ENCODE data around the gene LPCAT2. TPM values are rescaled to one million over a fixed set of nuclear protein-coding genes. Genes with fewer than 3 reads are reported as not detected.
A peak's percentile ranks its signal among the peaks of the same experiment; 100 is the strongest.

Gene LPCAT2
- polyA plus RNA-seq, 3 donors: 28.5 to 49.7 (median 47.1) TPM

DNA sequence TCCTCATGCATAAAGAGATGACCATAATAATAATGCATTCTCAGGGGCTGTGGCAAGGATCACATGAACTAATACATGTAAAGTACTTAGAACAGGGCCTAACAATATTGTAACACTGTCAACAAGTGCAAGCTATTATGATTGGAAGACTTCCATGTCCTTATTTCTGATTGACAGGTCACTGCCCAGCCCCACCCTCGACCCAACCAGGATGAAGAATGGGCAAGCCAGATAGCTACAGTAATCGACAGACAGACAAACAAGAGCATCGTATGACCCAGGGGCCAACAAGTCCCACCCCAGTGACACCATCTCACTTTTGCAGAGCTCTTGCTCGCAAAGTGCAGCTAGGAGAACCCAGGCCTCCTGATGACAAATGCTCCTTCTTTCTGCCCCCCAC lies 44.5 kb upstream of the LPCAT2 start:
- Mint-ChIP-seq H3K4me3 (no peak overlapping the region), H3K36me3 (no peaks in the 10 kb centered on the region), H3K27me3 (ENCODE audit: low read depth in 3 of 3) (peaks cover 0 to 4% (median 2%) of the 10 kb centered on the region in 3 donors), H3K4me1 (peaks cover 11% of the 10 kb centered on the region), H3K27ac (no peak overlapping the region), H3K9me3 (no peaks in the 10 kb centered on the region)
- WGBS (ENCODE audit: insufficient coverage): 64% methylated on average over 4 of the region's 4 CpGs
- H3K9ac ChIP-seq (ENCODE audit: insufficient read depth, low read length, poor library complexity, severe bottlenecking): no peak overlapping the region
- no peak overlapping the region for H2AFZ ChIP-seq (ENCODE audit: insufficient read depth, low read depth, low read length, poor library complexity, severe bottlenecking)
- intact Hi-C loops (cut with micrococcal nuclease): loop anchor here (2.0 to 10.0 kb wide), 2 partner anchors 80 to 238 kb away; no protein-coding TSS in a partner anchor
- H3K79me2 ChIP-seq (ENCODE audit: insufficient read depth, low read length): no peaks in the 10 kb centered on the region
- peaks cover 0 to 3% of the 10 kb centered on the region in 2 donors for H3K4me1 ChIP-seq (ENCODE audit: control insufficient read depth in 1 of 2, insufficient read depth in 2 of 2, low read length in 2 of 2)
- H3K27me3 ChIP-seq (ENCODE audit: control insufficient read depth in 2 of 2, insufficient read depth in 2 of 2, low read length in 2 of 2): no peaks in the 10 kb centered on the region
- no peak overlapping the region for H3K27ac ChIP-seq (ENCODE audit: low read depth in 1 of 2, low read length in 2 of 2)
- H4K20me1 ChIP-seq (ENCODE audit: insufficient read depth, low read length): no peaks in the 10 kb centered on the region
- H3K36me3 ChIP-seq (replicated peaks in 1 of 2; ENCODE audit: control insufficient read depth in 1 of 2, insufficient read depth in 2 of 2, low read length in 2 of 2): no peaks in the 10 kb centered on the region
- H3K9me3 ChIP-seq (replicated peaks in 1 of 2; ENCODE audit: control insufficient read depth in 1 of 2, insufficient read depth in 1 of 2, low read length in 2 of 2): no peaks in the 10 kb centered on the region
- TF ChIP-seq, protein P1, sequence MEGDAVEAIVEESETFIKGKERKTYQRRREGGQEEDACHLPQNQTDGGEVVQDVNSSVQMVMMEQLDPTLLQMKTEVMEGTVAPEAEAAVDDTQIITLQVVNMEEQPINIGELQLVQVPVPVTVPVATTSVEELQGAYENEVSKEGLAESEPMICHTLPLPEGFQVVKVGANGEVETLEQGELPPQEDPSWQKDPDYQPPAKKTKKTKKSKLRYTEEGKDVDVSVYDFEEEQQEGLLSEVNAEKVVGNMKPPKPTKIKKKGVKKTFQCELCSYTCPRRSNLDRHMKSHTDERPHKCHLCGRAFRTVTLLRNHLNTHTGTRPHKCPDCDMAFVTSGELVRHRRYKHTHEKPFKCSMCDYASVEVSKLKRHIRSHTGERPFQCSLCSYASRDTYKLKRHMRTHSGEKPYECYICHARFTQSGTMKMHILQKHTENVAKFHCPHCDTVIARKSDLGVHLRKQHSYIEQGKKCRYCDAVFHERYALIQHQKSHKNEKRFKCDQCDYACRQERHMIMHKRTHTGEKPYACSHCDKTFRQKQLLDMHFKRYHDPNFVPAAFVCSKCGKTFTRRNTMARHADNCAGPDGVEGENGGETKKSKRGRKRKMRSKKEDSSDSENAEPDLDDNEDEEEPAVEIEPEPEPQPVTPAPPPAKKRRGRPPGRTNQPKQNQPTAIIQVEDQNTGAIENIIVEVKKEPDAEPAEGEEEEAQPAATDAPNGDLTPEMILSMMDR (IDR thresholded peaks at IDR 0.05): no peak
- H3K4me2 ChIP-seq (replicated peaks; ENCODE audit: extremely low read depth, low read length, poor library complexity, severe bottlenecking): no peak overlapping the region
- H3K4me3 ChIP-seq (replicated peaks in 1 of 3; ENCODE audit: low read depth in 2 of 3, low read length in 3 of 3): no peak overlapping the region
- DNase-seq: no peak

DNA sequence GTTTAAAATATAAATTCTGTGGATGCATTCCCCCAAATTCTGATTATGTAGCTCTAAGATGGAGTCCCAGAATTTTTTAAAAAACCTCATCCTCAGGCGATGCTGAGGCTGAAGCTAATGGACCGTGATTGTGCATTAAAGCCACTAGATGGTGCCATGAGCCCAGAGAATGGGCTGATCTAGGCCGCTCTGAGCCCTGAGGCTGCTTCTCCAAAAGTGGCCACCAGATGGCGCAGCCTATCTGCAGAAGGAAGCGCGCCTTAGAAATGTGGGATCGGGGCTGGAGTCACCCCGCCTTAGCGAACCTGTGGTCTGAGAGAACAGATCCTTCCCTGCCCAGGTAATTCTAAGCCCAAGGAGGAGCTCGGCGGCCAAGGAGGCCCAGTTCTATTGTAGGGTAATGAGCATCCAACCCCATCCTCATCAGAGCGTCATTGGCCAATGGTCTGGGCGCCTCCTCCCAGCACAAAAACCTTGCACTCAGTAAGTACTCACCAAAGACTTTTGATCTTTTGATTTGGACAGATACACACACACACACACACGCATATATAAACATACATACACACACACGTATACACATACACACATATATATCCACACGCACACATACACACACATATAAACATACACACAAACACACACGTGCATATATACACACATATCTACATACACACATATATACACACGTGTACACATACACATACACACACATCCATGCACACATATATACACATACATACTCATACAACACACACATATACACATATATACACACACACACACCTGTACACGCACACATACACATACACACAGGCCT lies 43.6 kb upstream of the LPCAT2 start:
- Histone ChIP-seq H2AFZ (ENCODE audit: insufficient read depth, low read depth, low read length, poor library complexity, severe bottlenecking) (no peak overlapping the region), H4K20me1 (ENCODE audit: insufficient read depth, low read length) (no peaks in the 10 kb centered on the region), H3K4me1 (ENCODE audit: control insufficient read depth in 1 of 2, insufficient read depth in 2 of 2, low read length in 2 of 2) (peaks cover 0 to 3% of the 10 kb centered on the region in 2 donors), H3K27ac (ENCODE audit: low read depth in 1 of 2, low read length in 2 of 2) (no peak overlapping the region), H3K36me3 (replicated peaks in 1 of 2; ENCODE audit: control insufficient read depth in 1 of 2, insufficient read depth in 2 of 2, low read length in 2 of 2) (no peaks in the 10 kb centered on the region), H3K9me3 (replicated peaks in 1 of 2; ENCODE audit: control insufficient read depth in 1 of 2, insufficient read depth in 1 of 2, low read length in 2 of 2) (no peaks in the 10 kb centered on the region), H3K4me2 (replicated peaks; ENCODE audit: extremely low read depth, low read length, poor library complexity, severe bottlenecking) (no peak overlapping the region), H3K4me3 (replicated peaks in 1 of 3; ENCODE audit: low read depth in 2 of 3, low read length in 3 of 3) (no peak overlapping the region), H3K27me3 (ENCODE audit: control insufficient read depth in 2 of 2, insufficient read depth in 2 of 2, low read length in 2 of 2) (no peaks in the 10 kb centered on the region), H3K79me2 (ENCODE audit: insufficient read depth, low read length) (no peaks in the 10 kb centered on the region), H3K9ac (ENCODE audit: insufficient read depth, low read length, poor library complexity, severe bottlenecking) (no peak overlapping the region)
- intact Hi-C loops (cut with micrococcal nuclease): loop anchor here (1.0 to 10.0 kb wide), 4 partner anchors 80 to 377 kb away; no protein-coding TSS in a partner anchor
- TF ChIP-seq, protein P1 (IDR thresholded peaks at IDR 0.05): peak; percentile 100
- H3K27ac Mint-ChIP-seq: peak overlapping the region in 1 of 7 donors; percentile 55
- DNase-seq: peak; percentile 86 to 91 (median 89)
- H3K4me1 Mint-ChIP-seq: peaks cover 11% of the 10 kb centered on the region
- no peaks in the 10 kb centered on the region for H3K9me3 Mint-ChIP-seq
- no peaks in the 10 kb centered on the region for H3K36me3 Mint-ChIP-seq
- WGBS (ENCODE audit: insufficient coverage): 66% methylated on average over 9 of the region's 19 CpGs
- peaks cover 0 to 4% (median 2%) of the 10 kb centered on the region in 3 donors for H3K27me3 Mint-ChIP-seq (ENCODE audit: low read depth in 3 of 3)
- H3K4me3 Mint-ChIP-seq: no peak overlapping the region
